Erythroblast (primary cell): Measurements from ENCODE around the gene MOCS2.
"Not testable (repeated sequence)": the region's sequence is repeated elsewhere in the genome, so short reads cannot be mapped to it uniquely, and the experiment has no call there.

Experiments
- DNase-seq, 2 experiments: peaks; one replicate each; lab custom pipeline; 2025; lab: John Stamatoyannopoulos, UW
- GATA1 ChIP-seq: IDR thresholded peaks from 2 replicates; pipeline ENCODE4 v1.6.1; 2011; ENCODE audit warnings: low read depth, mild to moderate bottlenecking, control low read depth, low read length, moderate library complexity
- POLR2A ChIP-seq: IDR thresholded peaks from 2 replicates; pipeline ENCODE4 v1.6.1; 2011; ENCODE audit warnings: mild to moderate bottlenecking, low read length

Gene MOCS2

GRCh38 chr5:53109443-53110127, at the start of gene MOCS2:
MOCS2 (minus strand) TSS chr5:53109757; CDS start chr5:53107174, 2,583 bp downstream.
- no peak for TF ChIP-seq GATA1
- TF ChIP-seq POLR2A, result peak; percentile 78
- DNase-seq, result peak; percentile 91 to 94

DNA sequence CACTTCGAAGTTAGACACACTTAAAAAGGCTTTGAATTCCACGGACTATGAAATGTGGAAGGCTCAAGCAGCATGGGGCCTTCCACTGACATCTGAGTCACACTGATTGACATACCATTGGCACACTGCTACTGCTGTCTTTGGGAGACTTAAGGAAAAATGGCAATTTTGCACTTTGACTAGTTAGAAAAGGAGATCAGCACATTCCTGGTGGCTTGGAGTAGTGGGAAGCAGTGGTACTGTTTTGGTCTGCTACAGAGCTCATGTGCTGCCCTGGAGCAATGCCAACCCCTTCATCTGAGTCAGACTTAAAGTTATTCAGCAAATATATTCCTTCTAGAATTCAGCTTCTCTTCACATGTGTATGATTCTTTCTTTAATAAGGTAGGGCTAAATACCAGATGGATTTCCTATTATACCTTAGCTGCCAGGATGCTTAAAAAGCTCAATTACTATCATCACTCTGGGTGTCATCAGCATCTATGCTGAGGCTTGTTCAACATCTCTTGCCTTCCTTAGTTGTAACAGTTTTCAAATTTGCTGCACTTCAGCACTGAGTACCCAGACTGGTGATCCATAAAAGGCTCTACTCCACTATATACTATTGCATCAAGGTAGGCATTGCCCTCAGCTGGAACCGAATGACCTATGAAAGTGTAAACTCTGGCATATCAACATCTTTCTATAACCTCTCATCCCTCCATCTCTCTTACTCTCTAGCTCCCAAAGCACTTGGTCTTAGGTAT, 42.3 kb upstream of the MOCS2 start:
- no peak for DNase-seq
- TF ChIP-seq POLR2A (no peak), GATA1 (no peak)

DNA sequence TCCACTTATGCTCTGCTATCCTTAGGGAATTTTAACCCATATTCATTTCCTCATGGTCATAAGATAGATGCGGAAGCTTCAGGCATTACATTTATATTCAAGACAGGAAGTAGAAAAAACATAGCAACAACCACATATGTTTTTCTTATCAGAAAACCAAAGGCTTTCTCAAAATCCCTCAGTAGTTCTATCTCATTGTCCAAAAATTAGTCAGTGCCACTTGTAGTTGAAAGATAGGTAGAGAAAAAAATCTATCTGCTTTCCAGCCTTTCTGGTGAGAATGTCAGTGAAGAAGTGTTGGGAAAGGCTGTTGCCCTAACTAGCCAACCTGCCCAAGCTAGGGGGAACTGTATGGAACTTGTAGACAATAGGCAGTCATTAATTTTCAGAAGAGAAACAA, 23.5 kb upstream of the MOCS2 start:
- TF ChIP-seq GATA1, result no peak
- no peak for DNase-seq

DNA sequence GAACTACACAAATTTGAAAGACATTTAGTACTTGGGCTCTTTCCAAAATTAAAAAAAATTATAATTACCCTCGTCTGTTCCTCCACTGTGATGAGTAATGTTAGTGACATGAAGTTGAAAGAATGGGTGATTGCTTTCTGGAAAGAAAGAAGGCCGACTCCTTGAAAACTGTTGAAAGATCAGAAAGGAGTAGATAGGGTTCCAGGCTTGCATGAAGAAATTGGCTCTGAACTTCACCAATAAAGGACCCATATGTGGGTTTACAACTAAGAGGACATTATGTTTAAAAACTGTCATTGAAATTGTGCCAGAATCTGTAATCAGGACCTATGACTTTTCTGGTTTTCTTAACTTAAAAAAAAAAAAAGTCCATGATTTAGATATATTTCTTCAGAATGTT, 20.7 kb upstream of the MOCS2 start:
- no peak for TF ChIP-seq GATA1
- no peak for TF ChIP-seq POLR2A
- no peak for DNase-seq

- DNase-seq, result no peak
- TF ChIP-seq POLR2A (no peak), GATA1 (no peak)
Measured at GRCh38 chr5:53128481-53128880, 18.9 kb upstream of the MOCS2 start.

DNA sequence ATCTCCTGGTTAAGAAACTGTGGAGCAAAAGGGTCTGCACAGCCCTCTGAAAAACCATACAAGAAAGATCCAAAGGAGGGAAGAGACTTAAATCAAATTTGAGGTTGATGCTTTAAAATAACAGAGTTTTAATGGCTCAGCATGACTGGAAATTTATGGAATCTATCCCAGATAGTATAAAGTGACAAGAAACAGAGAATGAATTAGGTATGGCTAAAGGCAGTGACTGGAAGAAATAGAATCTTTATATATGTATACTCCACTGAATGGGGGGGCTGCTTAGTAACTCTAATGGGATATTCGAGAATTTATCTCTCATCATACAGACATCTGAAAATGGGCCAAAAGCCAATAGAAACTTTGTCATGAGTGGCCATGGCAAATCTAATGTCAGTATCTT, 17.6 kb upstream of the MOCS2 start:
- no peak for TF ChIP-seq GATA1
- no peak for TF ChIP-seq POLR2A
- no peak for DNase-seq

GRCh38 chr5:53126521-53126920, 17.0 kb upstream of the MOCS2 start:
- no peak for DNase-seq
- no peak for TF ChIP-seq GATA1
- TF ChIP-seq POLR2A, result no peak

DNA sequence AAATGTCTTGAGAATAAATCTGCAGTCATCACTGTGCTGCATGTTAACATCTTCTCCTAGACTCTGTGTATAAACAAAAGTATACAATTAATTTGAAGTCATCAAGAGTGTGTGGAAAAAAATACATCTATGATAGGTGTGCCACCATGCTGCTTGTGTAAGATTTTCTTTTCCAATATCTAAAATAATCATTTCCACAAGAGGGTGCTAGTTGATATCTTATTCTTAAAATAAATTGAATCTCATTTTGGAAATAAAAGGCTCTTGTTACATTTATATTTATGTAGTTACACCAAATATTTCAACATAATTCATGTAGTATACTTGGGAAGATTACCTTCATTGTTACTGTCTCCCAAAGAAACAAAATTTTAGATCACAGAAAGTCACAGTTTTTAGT, 14.1 kb upstream of the MOCS2 start:
- DNase-seq, result no peak
- no peak for TF ChIP-seq GATA1
- TF ChIP-seq POLR2A, result no peak

DNA sequence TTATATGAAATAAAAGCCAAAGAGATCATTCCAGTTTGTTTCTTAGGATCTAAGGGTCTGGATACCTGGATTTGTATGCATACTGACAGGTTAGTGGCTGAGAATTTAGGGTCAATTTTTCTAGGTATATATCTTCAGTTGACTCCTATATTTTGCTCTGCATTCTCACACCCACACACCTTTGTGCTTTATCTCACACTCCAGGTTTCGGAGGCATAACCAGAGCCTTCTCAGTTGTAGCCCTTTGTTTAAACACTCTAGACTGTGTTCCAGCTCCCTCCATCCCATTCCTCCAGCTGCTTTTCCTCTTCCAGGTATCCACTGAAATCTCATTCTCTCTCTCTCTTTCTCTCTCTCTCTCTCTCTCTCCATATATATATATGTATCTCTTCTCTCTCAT, 10.6 kb upstream of the MOCS2 start:
- TF ChIP-seq GATA1 (no peak), POLR2A (no peak)
- no peak for DNase-seq

GRCh38 chr5:53118879-53119278, 9.3 kb upstream of the MOCS2 start:
- TF ChIP-seq POLR2A (no peak), GATA1 (no peak)
- peak in 1 of 2 experiments; percentile 46 for DNase-seq

- no peak for TF ChIP-seq GATA1
- no peak for DNase-seq
Measured at GRCh38 chr5:53116597-53116996, 7.0 kb upstream of the MOCS2 start.

- TF ChIP-seq POLR2A (no peak), GATA1 (no peak)
- DNase-seq, result peak; percentile 7 to 8
Measured at GRCh38 chr5:53114988-53115387, 5.4 kb upstream of the MOCS2 start.

DNA sequence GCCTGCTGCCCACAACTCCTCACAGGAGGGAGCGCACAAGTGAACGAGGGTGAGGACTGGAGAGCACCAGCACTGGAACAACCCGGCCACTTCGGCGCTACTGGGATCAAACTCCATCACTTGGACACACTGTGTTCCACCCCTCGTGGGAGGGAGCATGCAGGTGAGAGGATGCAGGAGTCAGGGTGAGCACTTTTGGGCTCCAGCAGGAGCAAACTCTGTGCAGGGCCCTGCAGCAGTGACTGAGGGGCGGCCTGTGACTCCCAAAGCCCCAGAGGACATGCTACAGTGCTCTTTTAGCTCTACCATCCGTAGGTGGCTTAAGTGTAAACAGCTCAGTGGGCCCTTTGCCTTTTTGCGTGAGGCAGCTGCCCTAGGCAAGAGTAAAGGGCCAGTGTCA, 4.4 kb upstream of the MOCS2 start:
- DNase-seq, result no peak
- TF ChIP-seq POLR2A, result no peak
- TF ChIP-seq GATA1, result no peak

DNA sequence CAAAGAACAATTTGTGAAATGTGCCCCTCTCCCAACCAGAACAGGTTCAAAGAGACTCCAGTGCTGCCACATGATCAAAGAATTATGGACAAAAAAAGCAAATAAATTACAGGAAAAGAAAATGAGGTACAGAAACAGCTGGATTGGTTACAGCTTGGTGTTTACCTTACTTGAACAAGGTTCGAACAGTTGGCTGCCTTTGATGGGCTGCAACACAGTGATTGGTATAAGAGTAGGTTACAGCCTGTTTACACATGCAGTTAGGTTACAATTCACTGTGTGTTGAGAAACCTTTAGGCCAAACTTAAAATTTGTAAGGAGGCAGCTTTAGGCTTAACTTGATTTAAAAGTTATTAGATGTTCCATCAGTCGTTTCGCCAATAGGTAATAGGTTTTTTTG, 3.4 kb upstream of the MOCS2 start:
- TF ChIP-seq GATA1 (no peak), POLR2A (no peak)
- DNase-seq, result no peak

GRCh38 chr5:53112307-53112706, 2.8 kb upstream of the MOCS2 start:
- not testable (repeated sequence) for DNase-seq

DNA sequence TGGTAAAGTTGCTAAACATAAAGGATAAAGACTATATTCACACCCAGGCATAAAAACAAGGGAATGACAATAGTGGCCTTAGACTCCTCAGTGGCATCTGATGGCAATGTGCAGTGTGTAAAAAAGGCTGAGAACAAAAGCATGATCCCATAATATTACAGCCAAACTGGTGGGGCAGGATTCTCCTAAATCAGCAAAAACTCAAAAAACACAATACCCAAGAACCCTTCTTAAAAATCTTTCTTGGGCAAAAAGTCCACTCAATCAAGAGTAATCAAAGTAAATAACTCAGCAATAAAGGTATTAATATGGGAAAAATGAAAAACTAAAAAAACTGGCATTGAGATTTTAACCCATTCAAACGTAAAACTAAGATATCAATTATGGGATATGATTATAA, 1.6 kb upstream of the MOCS2 start:
- no peak for TF ChIP-seq POLR2A
- no peak for DNase-seq
